SIG-M5 treated with dmso at 0.1 percent for 504 hours (cell line): ENCODE data around the gene ARPC1B.
"Not testable (repeated sequence)": the region's sequence is repeated elsewhere in the genome, so short reads cannot be mapped to it uniquely, and the experiment has no call there.

Source experiments
- DNase-seq: peaks from one replicate; lab custom pipeline; 2025; ENCODE audit not compliant: unreplicated experiment; lab: John Stamatoyannopoulos, UW

Gene ARPC1B

DNA sequence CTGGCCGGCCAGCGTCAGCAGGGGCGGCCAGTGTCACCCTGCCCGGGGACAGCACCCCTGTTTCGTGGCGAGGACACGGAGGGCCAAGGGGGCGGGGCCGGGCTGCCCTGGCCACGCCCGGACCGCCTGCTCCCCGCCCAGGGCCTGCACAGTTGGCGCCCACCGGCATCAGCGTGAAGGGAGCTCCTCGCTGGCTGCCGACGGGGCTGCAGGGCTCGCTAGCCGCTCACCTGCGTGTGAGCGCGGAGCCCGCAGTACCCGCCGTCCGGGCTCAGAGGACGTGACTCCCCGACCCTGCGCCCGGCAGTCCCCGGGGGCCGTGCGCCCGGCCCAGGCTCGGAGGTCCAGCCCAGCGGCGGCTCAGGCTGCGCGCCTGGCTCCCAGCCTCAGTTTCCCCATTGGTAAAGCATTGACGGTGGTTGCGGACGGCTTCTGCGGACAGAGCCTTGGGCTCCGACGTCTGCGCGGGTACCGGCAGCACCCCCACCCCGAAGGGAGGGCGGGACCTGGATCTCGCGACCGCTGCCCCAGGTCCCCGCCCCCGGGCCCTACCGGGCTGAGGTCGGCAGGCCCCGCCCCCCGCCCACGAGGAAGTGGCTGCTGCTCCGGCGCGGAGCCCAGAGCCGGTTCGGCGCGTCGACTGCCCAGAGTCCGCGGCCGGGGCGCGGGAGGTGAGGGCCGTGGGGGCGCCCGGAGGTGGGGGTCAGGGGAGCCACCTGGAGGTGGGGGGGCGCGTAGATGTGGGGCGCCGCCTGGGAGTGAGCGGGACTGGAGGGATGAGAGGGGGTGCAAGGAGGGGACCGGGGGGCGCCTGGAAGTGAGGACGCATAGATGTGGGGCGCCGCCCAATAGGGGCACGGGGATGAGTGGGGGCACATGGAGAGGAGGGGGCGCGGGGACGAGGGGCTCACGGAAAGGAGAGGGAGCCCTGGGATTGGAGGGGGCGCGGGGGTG, at the start of gene ARPC1B:
TSS of gene ARPC1B (plus strand) at position 620 of the 954 bp plus-strand sequence. CDS start 10,985 bp downstream, outside the sequence.
- DNase-seq, result peak; percentile 75

DNA sequence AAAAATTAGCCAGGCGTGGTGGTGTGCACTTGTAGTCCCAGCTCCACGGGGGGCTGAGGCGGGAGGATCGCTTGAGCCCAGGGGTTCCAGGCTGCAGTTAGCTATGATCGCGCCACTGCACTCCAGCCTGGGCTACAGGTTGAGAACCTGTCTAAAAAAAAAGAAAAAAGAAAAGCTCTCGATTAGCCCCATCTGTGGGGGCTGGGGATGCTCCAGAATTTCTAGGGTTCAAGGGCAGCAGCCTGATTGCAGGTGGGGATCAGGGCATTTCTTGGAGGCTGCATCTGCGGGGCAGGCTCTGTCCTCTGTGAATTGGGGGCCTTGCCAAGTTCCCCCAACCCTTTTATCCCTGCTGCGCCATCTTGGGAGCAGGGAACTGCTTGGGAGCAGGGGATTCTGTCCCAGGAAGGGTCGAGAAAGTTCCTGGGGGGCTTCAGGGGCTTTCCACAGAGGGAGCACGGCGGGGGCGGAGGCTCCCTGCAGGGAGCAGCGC, 49.5 kb upstream of the ARPC1B start:
- no peak for DNase-seq

DNA sequence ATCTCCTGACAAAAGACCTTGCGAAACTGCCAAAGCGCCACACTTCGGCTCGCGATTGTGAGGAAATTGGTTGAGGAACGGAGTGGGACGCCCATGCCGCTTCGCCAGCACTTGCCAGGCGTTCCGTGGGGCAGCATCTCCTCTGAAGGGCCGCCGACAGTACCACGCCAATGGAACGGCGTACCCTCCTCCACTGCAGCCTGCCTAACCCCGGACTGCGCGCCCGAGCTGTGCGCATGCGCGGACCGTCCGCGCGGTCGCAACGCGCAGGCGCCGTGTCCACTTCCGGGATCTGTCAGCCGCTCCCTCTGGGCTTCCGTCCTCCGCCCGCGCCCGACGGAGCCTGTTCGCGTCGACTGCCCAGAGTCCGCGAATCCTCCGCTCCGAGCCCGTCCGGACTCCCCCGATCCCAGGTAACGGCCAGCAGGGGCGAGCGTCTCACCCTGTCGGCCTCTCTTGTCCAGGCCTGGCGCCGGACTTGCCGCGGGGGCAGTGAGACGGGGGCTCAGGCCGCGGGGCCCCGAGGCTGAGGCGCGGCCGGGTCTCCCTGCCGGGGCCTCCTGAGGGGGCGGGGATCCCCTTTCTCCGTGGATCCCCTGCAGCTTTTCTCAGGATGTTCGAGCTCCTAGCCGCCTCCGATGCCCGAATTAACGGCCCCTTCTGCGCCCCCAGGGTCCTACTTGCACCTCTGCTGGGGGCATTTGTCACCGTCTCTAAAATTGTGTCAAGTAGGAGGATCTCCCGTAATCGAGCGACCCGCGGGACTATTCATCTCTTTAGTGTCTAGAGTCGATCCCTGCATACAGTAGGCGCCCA, 48.7 kb upstream of the ARPC1B start, which contains the start of gene ARPC1A:
TSS of gene ARPC1A (plus strand) at position 307 of the 816 bp plus-strand sequence. CDS start 7,456 bp downstream, outside the sequence.
- peak; percentile 86 for DNase-seq

DNA sequence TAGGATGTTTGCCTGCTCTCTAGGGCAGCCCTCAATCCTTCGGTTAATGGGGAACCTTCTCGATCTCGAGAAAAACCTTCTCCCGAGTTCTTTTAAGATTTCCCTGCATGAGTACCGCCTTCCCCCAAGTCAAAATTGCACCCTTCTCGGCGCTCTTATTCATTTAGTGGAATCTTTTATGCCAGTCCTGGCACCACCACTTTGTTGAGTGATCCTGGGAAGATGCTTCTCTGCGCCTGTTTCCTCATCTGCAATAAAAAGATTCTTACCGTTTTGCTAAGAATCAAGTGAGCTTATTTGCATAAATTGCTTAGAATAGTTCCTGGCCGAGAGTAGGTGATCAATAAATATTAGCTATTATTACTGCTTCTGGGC, 48.1 kb upstream of the ARPC1B start:
- DNase-seq, result no peak

DNA sequence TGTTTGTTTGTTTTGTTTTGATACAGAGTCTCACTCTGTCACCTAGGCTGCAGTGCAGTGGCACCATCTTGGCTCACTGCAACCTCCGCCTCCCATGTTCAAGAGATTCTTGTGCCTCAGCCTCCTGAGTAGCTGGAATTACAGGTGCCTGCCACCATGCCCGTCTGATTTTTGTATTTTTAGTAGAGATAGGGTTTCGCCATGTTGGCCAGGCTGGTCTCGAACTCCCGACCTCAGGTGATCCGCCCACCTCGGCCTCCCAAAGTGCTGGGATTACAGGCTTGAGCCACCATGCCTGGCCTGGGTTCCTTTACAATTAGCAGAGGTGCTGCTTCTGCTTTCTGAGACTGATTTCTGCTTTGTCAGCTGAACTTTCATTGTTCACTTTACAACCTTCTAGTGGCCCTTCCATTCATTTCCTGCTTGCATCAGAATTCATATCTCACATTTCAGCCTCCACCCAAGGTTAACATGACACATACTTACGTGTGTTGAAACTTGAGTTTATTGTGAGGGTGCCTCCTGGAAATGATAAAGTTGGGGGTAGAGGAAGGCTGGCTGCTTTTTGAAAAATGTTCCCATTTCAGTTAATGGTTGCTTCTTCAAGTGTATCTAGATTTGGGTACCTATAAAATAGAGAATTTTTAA, 44.1 kb upstream of the ARPC1B start:
- DNase-seq, result peak; percentile 96

DNA sequence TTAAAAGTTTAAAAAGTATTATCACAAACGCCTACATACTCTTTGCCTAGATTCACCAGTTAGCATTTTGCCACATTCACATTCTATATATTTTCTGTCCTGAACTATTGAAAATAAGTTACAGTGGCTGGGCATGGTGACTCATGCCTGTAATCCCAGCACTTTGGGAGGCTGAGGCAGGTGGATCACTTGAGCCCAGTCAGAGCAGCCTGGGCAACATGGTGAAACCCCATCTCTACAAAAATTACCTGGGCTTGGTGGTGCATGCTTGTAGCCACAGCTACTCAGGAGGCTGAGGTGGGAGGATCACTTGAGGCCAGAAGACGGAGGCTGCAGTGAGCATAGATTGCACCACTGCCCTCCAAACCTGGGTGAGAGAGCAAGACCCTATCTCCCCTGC, 43.5 kb upstream of the ARPC1B start:
- no peak for DNase-seq

DNA sequence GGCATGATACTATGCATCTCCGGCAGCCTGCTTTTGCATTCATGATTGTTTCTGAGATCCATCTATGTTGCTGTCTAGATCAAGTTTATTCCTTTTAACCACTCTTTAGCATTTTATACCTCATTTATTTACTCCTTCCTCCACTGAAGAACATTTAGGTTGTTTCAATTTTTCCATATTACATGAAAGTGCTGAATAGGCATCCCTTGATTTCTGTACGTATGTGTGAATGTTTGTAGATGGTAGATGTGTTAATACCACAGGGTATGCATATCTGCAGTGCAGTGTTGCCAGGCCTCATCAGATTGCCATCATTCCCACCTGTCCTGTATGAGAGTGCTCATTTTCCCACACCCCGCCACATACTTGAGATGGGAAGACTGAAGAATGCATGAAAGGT, 34.9 kb upstream of the ARPC1B start:
- no peak for DNase-seq

DNA sequence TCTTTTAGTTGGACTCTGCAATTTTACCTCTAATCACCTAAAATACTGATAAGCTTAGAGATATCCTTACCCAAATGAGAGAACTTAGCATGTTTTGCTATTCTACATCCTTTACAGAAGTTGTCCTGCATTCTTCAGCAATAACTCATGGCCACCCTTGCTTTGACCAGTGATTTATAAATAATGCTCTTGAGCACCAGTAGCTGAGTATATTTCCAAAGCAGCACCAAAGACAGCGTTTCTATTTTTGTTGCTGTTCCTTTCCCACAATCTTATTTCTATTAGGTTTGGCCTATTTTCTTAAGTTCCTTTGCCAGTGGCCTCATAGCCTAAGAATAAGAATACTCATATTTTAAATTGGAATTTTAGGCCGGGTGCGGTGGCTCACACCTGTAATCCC, 33.9 kb upstream of the ARPC1B start:
- DNase-seq, result no peak

DNA sequence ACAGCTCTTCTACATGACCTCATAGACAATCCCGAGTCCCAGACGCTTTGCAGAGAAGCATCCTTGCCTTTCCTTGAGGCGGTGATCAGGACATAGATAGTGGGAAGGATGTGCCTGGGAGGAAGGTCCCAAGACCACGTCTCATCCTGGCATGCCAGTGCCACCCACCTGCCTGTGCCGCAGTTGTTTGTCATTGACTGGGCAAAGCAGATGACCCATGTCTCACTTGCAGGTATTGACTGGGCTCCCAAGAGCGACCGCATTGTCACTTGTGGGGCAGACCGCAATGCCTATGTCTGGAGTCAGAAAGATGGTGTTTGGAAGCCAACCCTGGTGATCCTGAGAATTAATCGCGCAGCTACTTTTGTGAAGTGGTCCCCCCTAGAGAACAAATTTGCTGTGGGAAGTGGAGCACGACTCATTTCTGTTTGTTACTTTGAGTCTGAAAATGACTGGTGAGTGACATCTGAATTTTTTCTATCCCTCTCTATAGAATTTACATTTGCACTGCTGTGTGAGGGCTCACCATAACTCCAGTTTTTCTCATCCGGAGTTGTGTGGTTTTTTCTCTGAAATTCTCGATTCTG, 30.4 kb upstream of the ARPC1B start:
- no peak for DNase-seq

DNA sequence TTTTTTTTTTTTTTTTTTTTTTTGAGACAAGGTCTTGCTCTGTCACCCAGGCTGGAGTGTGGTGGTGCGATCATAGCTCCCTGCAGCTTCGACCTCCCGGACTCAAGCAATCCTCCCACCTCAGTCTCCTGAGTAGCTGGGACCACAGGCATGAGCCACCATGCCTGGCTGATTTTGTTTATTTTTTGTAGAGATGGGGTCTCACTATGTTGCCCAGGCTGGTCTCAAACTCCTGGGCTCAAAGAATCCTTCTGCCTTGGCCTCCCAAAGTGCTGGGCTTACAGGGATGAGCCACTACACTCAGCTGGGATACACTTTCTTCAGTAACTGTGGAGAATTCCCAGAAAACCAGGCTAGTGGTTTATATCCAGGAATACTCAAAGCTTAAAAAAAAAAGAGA, 23.9 kb upstream of the ARPC1B start:
- DNase-seq, result not testable (repeated sequence)

DNA sequence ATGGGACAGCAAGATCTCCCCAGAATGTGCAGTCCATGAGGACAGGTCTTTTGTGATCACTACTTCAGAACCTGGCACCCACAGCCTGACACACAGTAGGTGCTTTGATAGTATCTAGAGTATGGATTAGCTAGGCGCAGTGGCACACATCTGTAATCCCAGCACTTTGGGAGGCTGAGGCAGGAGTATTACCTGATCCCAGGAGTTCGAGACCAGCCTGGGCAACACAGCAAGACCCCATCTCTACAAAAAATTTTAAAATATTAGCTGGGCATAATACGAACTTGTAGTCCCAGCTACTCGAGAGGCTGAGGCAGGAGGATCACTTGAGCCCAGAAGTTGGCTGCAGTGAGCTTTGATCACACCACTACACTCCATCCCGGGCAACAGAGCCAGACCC, 22.3 kb upstream of the ARPC1B start:
- no peak for DNase-seq

DNA sequence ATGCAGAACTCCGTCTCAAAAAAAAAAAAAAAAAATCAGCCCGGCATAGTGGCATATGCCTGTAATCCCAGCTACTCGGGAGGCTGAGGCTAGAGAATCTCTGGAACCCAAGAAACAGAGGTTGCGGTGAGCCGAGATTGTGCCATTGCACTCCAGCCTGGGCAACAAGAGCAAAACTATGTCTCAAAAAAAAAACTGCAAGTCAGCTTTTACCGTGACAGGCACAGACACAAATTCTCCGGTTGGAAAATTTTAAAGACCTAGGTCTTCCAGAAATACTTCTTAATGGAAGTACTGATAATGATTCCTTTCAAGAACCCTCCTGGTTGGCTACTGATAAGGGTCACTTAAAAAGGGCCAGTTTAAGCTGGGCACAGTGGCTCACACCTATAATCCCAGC, 19.4 kb upstream of the ARPC1B start:
- DNase-seq, result no peak

DNA sequence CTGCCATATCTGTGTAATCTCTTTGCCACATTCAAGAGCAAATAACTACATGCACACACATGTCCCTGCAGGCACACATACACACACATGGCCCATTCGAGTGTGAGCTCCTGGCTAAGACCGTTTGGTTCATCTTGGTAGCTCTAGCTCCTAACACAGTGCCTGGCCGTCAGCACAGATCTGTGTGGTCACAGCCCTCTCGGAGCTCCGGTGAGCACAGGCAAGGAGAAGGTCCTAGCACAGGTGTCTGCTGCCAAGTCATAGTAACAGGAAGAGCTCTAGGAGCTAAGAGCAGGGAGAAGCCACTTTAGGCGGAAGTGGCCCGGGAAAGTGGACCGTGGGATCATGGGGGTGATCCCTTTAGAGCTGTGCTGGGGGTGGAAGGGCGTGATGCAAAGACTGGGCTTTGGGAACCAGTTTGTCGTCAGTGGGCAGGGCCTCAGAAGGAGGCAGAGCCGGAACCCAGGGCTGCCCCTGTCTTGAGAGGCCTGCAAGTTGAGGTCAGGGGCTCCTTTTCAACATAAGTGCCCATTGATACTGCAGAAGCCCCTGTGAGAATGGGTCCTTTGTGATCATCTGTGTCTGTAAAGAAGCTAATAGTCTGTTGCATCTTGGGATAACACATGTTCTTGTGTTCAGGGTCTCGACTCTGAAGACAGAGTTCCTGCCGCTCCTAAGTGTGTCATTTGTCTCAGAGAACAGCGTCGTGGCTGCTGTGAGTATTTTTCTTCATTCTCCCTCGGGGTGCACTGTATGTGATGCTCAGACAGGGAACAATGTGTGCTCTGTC, 16.6 kb upstream of the ARPC1B start:
- DNase-seq, result no peak

DNA sequence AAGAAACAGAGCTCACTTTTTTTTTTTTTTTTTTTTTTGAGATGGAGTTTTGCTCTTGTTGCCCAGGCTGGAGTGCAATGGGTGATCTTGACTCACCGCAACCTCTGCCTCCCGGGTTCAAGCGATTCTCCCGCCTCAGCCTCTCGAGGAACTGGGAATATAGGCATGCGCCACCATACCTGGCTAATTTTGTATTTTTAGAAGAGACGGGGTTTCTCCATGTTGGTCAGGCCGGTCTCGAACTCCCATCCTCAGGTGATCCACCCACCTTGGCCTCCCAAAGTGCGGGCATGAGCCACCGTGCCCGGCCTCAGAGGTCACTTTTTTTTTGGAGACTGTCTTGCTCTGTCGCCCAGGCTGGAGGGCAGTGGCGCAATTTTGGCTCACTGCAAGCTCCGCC, 16.0 kb upstream of the ARPC1B start:
- DNase-seq, result not testable (repeated sequence)

DNA sequence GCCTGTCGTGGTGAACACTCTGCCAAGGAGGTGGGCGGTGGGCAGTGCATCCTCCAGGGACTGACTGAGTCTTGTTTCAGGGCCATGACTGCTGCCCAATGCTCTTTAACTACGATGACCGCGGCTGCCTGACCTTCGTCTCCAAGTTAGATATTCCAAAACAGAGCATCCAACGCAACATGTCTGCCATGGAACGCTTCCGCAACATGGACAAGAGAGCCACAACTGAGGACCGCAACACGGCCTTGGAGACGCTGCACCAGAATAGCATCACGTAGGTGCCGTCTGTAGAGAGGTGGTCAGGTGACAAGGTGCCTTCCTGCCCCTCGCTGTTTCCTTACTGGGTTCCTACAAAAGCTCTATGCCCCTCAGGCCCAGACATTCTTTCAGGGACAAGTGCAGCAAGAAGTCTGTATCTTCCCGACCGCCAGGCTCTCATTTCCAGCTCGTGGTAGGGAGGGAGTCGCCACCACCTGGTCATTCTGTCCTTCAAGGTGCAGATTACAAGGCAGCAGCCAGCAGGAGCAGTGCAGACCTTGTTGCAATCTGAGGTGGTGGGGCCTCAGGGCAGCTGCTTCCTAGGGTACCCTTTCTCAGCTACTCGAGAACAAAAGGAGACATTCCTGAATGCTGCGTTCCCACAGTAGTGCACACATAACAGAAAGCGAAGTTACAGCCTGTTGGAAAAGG, 14.9 kb upstream of the ARPC1B start:
- DNase-seq, result no peak

DNA sequence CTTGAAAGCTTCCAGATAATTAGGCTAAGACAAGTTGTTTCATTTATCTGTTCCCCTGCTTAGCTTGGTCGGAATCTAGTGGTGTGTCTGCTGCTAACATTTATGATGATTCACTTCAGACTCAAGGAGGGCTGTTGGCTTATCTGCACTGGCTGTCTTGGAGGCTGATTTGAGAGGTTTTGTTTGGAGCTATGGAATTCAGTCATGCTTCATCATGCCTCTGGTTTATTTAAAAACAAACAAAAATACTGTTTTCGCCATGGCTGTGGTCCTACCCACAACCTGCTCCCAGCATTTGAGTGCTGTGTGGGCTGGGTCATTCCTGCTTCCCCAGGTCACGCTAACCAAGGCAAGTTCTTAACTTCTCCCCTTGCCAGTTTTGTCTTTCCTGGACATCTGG, 11.7 kb upstream of the ARPC1B start:
- no peak for DNase-seq

DNA sequence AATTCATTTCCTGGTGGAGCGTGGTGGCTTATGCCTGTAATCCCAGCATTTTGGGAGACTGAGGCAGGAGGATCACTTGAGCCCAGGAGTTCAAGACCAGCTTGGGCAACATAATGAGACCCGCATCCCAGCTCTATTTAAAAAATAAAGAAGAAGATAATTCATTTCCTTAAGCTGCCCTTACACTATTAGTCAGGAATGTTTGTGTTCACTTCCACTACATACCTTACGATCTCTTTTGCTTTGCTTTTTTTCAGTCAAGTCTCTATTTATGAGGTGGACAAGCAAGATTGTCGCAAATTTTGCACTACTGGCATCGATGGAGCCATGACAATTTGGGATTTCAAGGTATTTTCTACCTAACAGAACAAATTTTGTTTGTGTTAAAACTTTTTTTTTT, 11.2 kb upstream of the ARPC1B start:
- DNase-seq, result no peak

DNA sequence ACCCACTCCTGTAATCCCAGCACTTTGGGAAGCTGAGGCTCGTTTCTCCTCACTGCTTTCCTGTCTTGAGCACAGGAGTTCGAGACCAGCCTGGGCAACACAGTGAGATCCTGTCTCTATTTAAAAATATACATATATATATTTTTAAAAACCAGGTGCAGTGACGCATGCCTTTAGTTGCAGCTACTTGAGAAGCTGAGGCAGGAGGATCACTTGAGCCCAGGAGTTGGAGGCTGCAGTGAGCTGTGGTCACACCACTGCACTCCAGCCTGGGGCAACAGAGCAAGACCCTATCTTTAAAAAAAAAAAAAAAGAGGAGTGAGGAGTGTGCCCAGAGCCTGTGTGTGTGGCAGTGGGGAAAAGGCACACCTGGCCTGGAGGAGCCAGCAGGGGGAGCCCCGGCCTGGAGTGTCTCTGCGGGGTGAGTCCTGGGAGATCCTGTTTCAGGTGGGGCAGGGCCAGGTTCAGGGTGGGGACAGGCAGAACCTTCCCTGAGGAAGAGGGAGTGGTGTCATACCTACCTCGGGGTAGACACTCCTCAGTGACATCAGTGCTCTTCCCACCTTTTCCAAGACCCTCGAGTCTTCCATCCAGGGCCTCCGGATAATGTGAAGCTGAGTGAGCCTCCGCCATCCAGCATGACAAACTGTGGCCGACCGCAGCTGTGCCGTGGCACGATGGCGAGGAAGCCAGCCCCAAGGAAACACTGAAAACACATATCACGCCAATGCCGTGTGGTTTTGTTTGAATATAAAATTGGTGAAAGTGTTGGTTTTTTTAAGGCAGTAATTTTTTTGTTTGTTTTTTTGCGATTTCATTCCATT, 9.0 kb upstream of the ARPC1B start:
- DNase-seq, result no peak

DNA sequence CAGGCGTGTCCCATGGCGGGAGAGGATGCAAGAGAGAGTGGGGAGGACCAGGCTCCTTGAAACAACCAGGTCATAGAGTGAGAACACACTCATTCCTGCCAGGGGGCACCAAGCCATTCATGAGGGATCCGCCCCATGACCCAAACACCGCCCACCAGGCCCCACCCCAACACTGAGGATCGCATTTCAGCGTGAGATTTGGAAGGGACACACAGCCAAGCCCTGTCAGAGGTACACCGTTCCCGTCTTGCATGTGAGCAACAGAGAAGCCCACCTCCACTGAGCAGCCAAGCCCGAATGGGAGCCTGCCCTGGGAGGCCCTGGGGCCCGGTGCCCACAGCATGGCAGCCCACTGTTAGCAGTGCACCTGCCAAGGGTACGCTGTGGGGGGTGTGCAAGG, 7.9 kb upstream of the ARPC1B start:
- no peak for DNase-seq
